HCT116 (cell line): ENCODE results near the gene LIMS2. TPM values are rescaled to one million over a fixed set of nuclear protein-coding genes. Genes with fewer than 3 reads are reported as not detected.

ENCODE experiments used
- ATAC-seq: fragments of 200-7000 bp; cut with Tn5 transposase; 2 replicates; pipeline ENCODE4 v1.9.1; 2020; ENCODE audit warnings: mild to moderate bottlenecking, moderate library complexity
- BruUV-seq: library from RNA; stranded (reverse); fragments of 400-500 nt; replicated peaks from 2 replicates; lab custom pipeline; 2021; lab: Mats Ljungman, UMichigan
- CTCF ChIA-PET: fragments of 300-600 bp; sonication (Branson Sonifier 250); formaldehyde crosslinking; loops from one replicate; lab custom pipeline; 2021; ENCODE audit warnings: antibody characterized with exemption; lab: Charles Lee
- POLR2A ChIA-PET: fragments of 300-600, 350-600 bp; sonication (Branson Sonifier 250); formaldehyde crosslinking; loops from one replicate; lab custom pipeline; 2021; ENCODE audit warnings: antibody characterized with exemption; lab: Charles Lee
- RAD21 ChIA-PET, 2 experiments: fragments of 300-600 bp; sonication (Branson Sonifier 250); formaldehyde crosslinking; loops; one replicate each; lab custom pipeline; 2023; ENCODE audit warnings: low total read pairs in 2 of 2; ENCODE audit not compliant: uncharacterized antibody in 2 of 2, unreplicated experiment in 2 of 2, low non-redundant PET in 1 of 2; lab: Charles Lee
- DNase-seq: peaks from one replicate; pipeline ENCODE4 v3.0.0-alpha.2; 2010; ENCODE audit warnings: low read depth, low spot score
- H2AFZ ChIP-seq: fragments of 200-600 bp; shearing (Covaris generic), sonication (generic); 2 replicates; pipeline ENCODE4 v1.6.1; 2017; ENCODE audit warnings: low read depth, mixed run types, mixed read lengths, antibody characterized with exemption, low read length; ENCODE audit not compliant: poor library complexity, severe bottlenecking
- H3K27ac ChIP-seq: 2 replicates; pipeline ENCODE4 v1.5.1; 2012; ENCODE audit warnings: low read depth, low read length
- H3K27me3 ChIP-seq: fragments of 200-600 bp; sonication (generic); 2 replicates; pipeline ENCODE4 v1.6.1; 2016; ENCODE audit warnings: mixed run types, low read length, mixed read lengths; ENCODE audit not compliant: insufficient read depth
- H3K36me3 ChIP-seq, 2 experiments: fragments of 200-500 bp in 1 of 2; fragments of 200-600 bp in 1 of 2; sonication (Bioruptor generic) in 1 of 2; sonication (generic) in 1 of 2; 2 replicates each; pipeline versions ENCODE4 v1.5.1 to v1.6.1; 2014 to 2016; ENCODE audit warnings: low read length in 2 of 2, inconsistent platforms in 1 of 2, mixed read lengths in 1 of 2, mixed run types in 1 of 2; ENCODE audit not compliant: insufficient read depth in 2 of 2, control insufficient read depth in 1 of 2
- H3K4me1 ChIP-seq, 2 experiments: fragments of 200-600 bp in 1 of 2; sonication (generic) in 1 of 2; 2 replicates each; pipeline versions ENCODE4 v1.5.1 to v1.6.1; 2012 to 2017; ENCODE audit warnings: low read length in 2 of 2, inconsistent platforms in 1 of 2, mild to moderate bottlenecking in 1 of 2, mixed read lengths in 1 of 2, mixed run types in 1 of 2, moderate library complexity in 1 of 2; ENCODE audit not compliant: insufficient read depth in 2 of 2, control insufficient read depth in 1 of 2
- H3K4me2 ChIP-seq: fragments of 200-600 bp; sonication (generic); 2 replicates; pipeline ENCODE4 v1.6.1; 2017; ENCODE audit warnings: mixed run types, low read length, mixed read lengths
- H3K4me3 ChIP-seq, 2 experiments: fragments of 200-600 bp in 1 of 2; sonication (generic) in 1 of 2; replicated peaks in 1 of 2; 2 replicates each; pipeline ENCODE4 v1.5.1; 2011 to 2016; ENCODE audit warnings: low read length in 2 of 2, control low read depth in 1 of 2, low read depth in 1 of 2, mild to moderate bottlenecking in 1 of 2, mixed read lengths in 1 of 2, mixed run types in 1 of 2
- H3K79me2 ChIP-seq: fragments of 200-600 bp; sonication (generic); 2 replicates; pipeline ENCODE4 v1.6.1; 2017; ENCODE audit warnings: mild to moderate bottlenecking, mixed run types, low read length, moderate library complexity, mixed read lengths; ENCODE audit not compliant: insufficient read depth
- H3K9ac ChIP-seq: fragments of 200-600 bp; sonication (generic); 2 replicates; pipeline ENCODE4 v1.6.1; 2016; ENCODE audit warnings: low read length, mixed read lengths
- H3K9me2 ChIP-seq: fragments of 200-600 bp; sonication (generic), shearing (Covaris generic); 2 replicates; pipeline ENCODE4 v1.6.1; 2017; ENCODE audit warnings: mixed run types, mild to moderate bottlenecking, moderate library complexity; ENCODE audit not compliant: insufficient read depth
- H3K9me3 ChIP-seq, 2 experiments: fragments of 200-500 bp in 1 of 2; fragments of 200-600 bp in 1 of 2; sonication (Bioruptor generic) in 1 of 2; sonication (generic) in 1 of 2; 2 replicates each; pipeline ENCODE4 v1.6.1; 2014 to 2017; ENCODE audit warnings: low read length in 2 of 2, mixed read lengths in 2 of 2, inconsistent platforms in 1 of 2, low read depth in 1 of 2, mild to moderate bottlenecking in 1 of 2, mixed run types in 1 of 2, moderate library complexity in 1 of 2; ENCODE audit not compliant: control insufficient read depth in 1 of 2, insufficient read depth in 1 of 2
- H4K20me1 ChIP-seq: fragments of 200-600 bp; sonication (generic), shearing (Covaris generic); 2 replicates; pipeline ENCODE4 v1.6.1; 2017; ENCODE audit warnings: mixed run types, mild to moderate bottlenecking, moderate library complexity; ENCODE audit not compliant: insufficient read depth
- ATF3 ChIP-seq: IDR thresholded peaks from 2 replicates; pipeline ENCODE4 v1.6.1; 2012
- CBX3 ChIP-seq: IDR thresholded peaks from 2 replicates; pipeline ENCODE4 v1.6.1; 2012; ENCODE audit warnings: low read depth
- CEBPB ChIP-seq: IDR thresholded peaks from 2 replicates; pipeline ENCODE4 v1.6.1; 2012; ENCODE audit warnings: low read depth
- EGR1 ChIP-seq: IDR thresholded peaks from 2 replicates; pipeline ENCODE4 v1.6.1; 2012; ENCODE audit warnings: low read depth
- ELF1 ChIP-seq: IDR thresholded peaks from 2 replicates; pipeline ENCODE4 v1.6.1; 2012; ENCODE audit warnings: low read depth, borderline replicate concordance
- EZH2 ChIP-seq: fragments of 200-600 bp; sonication (generic); IDR thresholded peaks from 2 replicates; pipeline ENCODE4 v1.6.1; 2017; ENCODE audit warnings: antibody characterized with exemption, mixed run types
- EZH2phosphoT487 ChIP-seq: fragments of 200-600 bp; IDR thresholded peaks from 2 replicates; pipeline ENCODE4 v1.6.1; 2018; ENCODE audit warnings: antibody characterized with exemption, borderline replicate concordance
- FOSL1 ChIP-seq: IDR thresholded peaks from 2 replicates; pipeline ENCODE4 v1.6.1; 2012; ENCODE audit warnings: low read depth
- JUND ChIP-seq: IDR thresholded peaks from 2 replicates; pipeline ENCODE4 v1.6.1; 2012
- MAX ChIP-seq: IDR thresholded peaks from 2 replicates; pipeline ENCODE4 v1.6.1; 2012
- POLR2A ChIP-seq: IDR thresholded peaks from 2 replicates; pipeline ENCODE4 v1.7.0; 2011; ENCODE audit warnings: borderline replicate concordance; ENCODE audit not compliant: insufficient read depth, insufficient read length; ENCODE audit errors: extremely low read depth
- POLR2AphosphoS5 ChIP-seq: IDR thresholded peaks from 2 replicates; pipeline ENCODE4 v1.6.1; 2011; ENCODE audit warnings: mild to moderate bottlenecking, low read depth, low read length, moderate library complexity
- RAD21 ChIP-seq: IDR thresholded peaks from 2 replicates; pipeline ENCODE4 v1.6.1; 2012; ENCODE audit warnings: low read depth, mild to moderate bottlenecking
- REST ChIP-seq: IDR thresholded peaks from 2 replicates; pipeline ENCODE4 v1.6.1; 2012; ENCODE audit warnings: low read depth
- SP1 ChIP-seq: IDR thresholded peaks from 2 replicates; pipeline ENCODE4 v1.6.1; 2012; ENCODE audit warnings: low read depth
- SRF ChIP-seq: IDR thresholded peaks from 2 replicates; pipeline ENCODE4 v1.6.1; 2012; ENCODE audit warnings: low read depth
- TCF7L2 ChIP-seq: IDR thresholded peaks from 2 replicates; pipeline ENCODE4 v1.7.0; 2011; ENCODE audit warnings: borderline replicate concordance, inconsistent platforms; ENCODE audit not compliant: insufficient read depth, insufficient read length; ENCODE audit errors: extremely low read depth
- ZBTB33 ChIP-seq: IDR thresholded peaks from 2 replicates; pipeline ENCODE4 v1.6.1; 2011; ENCODE audit warnings: mild to moderate bottlenecking, low read length, moderate library complexity; ENCODE audit not compliant: insufficient replicate concordance; ENCODE audit errors: extremely low read depth
- ZFX ChIP-seq: fragments of 450-650 bp; IDR thresholded peaks from 2 replicates; pipeline ENCODE4 v1.6.1; 2017
- ZNF274 ChIP-seq: fragments of 200-500 bp; sonication (Bioruptor generic); IDR thresholded peaks from 2 replicates; pipeline ENCODE4 v1.6.1; 2014; ENCODE audit warnings: mild to moderate bottlenecking, low read depth, low read length, inconsistent platforms
- intact Hi-C: fragments of 100-400 bp; cut with micrococcal nuclease; formaldehyde crosslinking; loops from 2 replicates; pipeline ENCODE4 v1.10.0; 2022
- total RNA-seq: library from RNA; stranded (reverse); gene quantifications from one replicate; pipeline ENCODE4 v1.2.1, GENCODE V29; 2021; ENCODE audit not compliant: unreplicated experiment

LIMS2 gene
- total RNA-seq, 1 experiment from 2014 or later: 3.7 TPM

- H3K27me3 ChIP-seq: no peaks in the 10 kb centered on the region
- H4K20me1 ChIP-seq: no peaks in the 10 kb centered on the region
- intact Hi-C loops: no loop called here
- H2AFZ ChIP-seq: no peak overlapping the region
- no peak overlapping the region for H3K9ac ChIP-seq
- H3K4me2 ChIP-seq: no peak overlapping the region
- no peak overlapping the region for H3K4me3 ChIP-seq
- DNase-seq (no peak), ATAC-seq (no peak)
- BruUV-seq: no TSS peak
- CTCF ChIA-PET: interaction anchor here (0.8 kb wide), 1 partner anchor 63 kb away, joined by 4 read pairs; no protein-coding TSS in a partner anchor
- no peaks in the 10 kb centered on the region for H3K79me2 ChIP-seq
- RAD21 ChIA-PET: no interaction called here
- no peaks in the 10 kb centered on the region for H3K9me3 ChIP-seq
- no peaks in the 10 kb centered on the region for H3K36me3 ChIP-seq
- no peaks in the 10 kb centered on the region for H3K9me2 ChIP-seq
- POLR2A ChIA-PET: no interaction called here
- peaks cover 0 to 4% of the 10 kb centered on the region in 2 experiments; a peak in 1 of 4 replicates for H3K4me1 ChIP-seq
- H3K27ac ChIP-seq: no peak overlapping the region
- TF ChIP-seq EZH2phosphoT487: no peak
- TF ChIP-seq RAD21: no peak
- no peak for TF ChIP-seq SP1
- TF ChIP-seq EZH2: no peak
- TF ChIP-seq CEBPB: no peak
- TF ChIP-seq JUND: no peak
- no peak for TF ChIP-seq ZFX
- TF ChIP-seq POLR2AphosphoS5: no peak
- no peak for TF ChIP-seq SRF
- TF ChIP-seq MAX: no peak
- TF ChIP-seq FOSL1: no peak
- TF ChIP-seq EGR1: no peak
- TF ChIP-seq ELF1: no peak
- no peak for TF ChIP-seq CBX3
- no peak for TF ChIP-seq POLR2A
- no peak for TF ChIP-seq ZBTB33
- TF ChIP-seq ZNF274: no peak
- TF ChIP-seq REST: no peak
- no peak for TF ChIP-seq ATF3
- TF ChIP-seq TCF7L2: no peak
These were observed 21.1 kb downstream of the LIMS2 start for GRCh38 chr2:127654084-127654837.
